ENCODE data around the gene C2orf72. TPM values are rescaled to one million over a fixed set of nuclear protein-coding genes. Genes with fewer than 3 reads are reported as not detected.
"Not testable (repeated sequence)": the region's sequence is repeated elsewhere in the genome, so short reads cannot be mapped to it uniquely, and the experiment has no call there.

C2orf72 gene
- total RNA-seq, 1 donor from 2014 or later, result not detected

GRCh38 chr2:231017231-231017598, 20.1 kb upstream of the C2orf72 start:
- Mint-ChIP-seq H3K4me3 (ENCODE audit: unreplicated experiment) (no peak overlapping the region), H3K4me1 (ENCODE audit: unreplicated experiment) (no peaks in the 10 kb centered on the region), H3K9me3 (ENCODE audit: unreplicated experiment) (no peaks in the 10 kb centered on the region), H3K27me3 (ENCODE audit: unreplicated experiment) (peaks cover 50% of the 10 kb centered on the region), H3K36me3 (ENCODE audit: unreplicated experiment) (no peaks in the 10 kb centered on the region), H3K27ac (ENCODE audit: unreplicated experiment) (no peak overlapping the region)
- DNase-seq (ENCODE audit: extremely low spot score, unreplicated experiment), result no peak
- no peak for TF ChIP-seq CTCF (IDR thresholded peaks at IDR 0.05)

- no peaks in the 10 kb centered on the region for H3K4me1 Mint-ChIP-seq (ENCODE audit: unreplicated experiment)
- H3K27me3 Mint-ChIP-seq (ENCODE audit: unreplicated experiment), result peaks cover 44% of the 10 kb centered on the region
- H3K4me3 Mint-ChIP-seq (ENCODE audit: unreplicated experiment), result no peak overlapping the region
- no peaks in the 10 kb centered on the region for H3K36me3 Mint-ChIP-seq (ENCODE audit: unreplicated experiment)
- TF ChIP-seq CTCF (IDR thresholded peaks at IDR 0.05), result no peak
- DNase-seq (ENCODE audit: extremely low spot score, unreplicated experiment), result no peak
- no peak overlapping the region for H3K27ac Mint-ChIP-seq (ENCODE audit: unreplicated experiment)
- no peaks in the 10 kb centered on the region for H3K9me3 Mint-ChIP-seq (ENCODE audit: unreplicated experiment)
These were observed 19.1 kb upstream of the C2orf72 start for GRCh38 chr2:231018184-231018583.

- not testable (repeated sequence) for H3K36me3 Mint-ChIP-seq (ENCODE audit: unreplicated experiment); DNase-seq (ENCODE audit: extremely low spot score, unreplicated experiment); H3K4me3 Mint-ChIP-seq (ENCODE audit: unreplicated experiment); H3K4me1 Mint-ChIP-seq (ENCODE audit: unreplicated experiment); H3K27ac Mint-ChIP-seq (ENCODE audit: unreplicated experiment); H3K9me3 Mint-ChIP-seq (ENCODE audit: unreplicated experiment)
- peaks cover 38% of the 10 kb centered on the region for H3K27me3 Mint-ChIP-seq (ENCODE audit: unreplicated experiment)
These were observed 12.3 kb upstream of the C2orf72 start for GRCh38 chr2:231025059-231025458.

- Mint-ChIP-seq H3K4me1 (ENCODE audit: unreplicated experiment) (no peaks in the 10 kb centered on the region), H3K4me3 (ENCODE audit: unreplicated experiment) (no peak overlapping the region), H3K27me3 (ENCODE audit: unreplicated experiment) (peaks cover 44% of the 10 kb centered on the region), H3K9me3 (ENCODE audit: unreplicated experiment) (no peaks in the 10 kb centered on the region), H3K36me3 (ENCODE audit: unreplicated experiment) (no peaks in the 10 kb centered on the region), H3K27ac (ENCODE audit: unreplicated experiment) (no peak overlapping the region)
- no peak for TF ChIP-seq CTCF (IDR thresholded peaks at IDR 0.05)
- no peak for DNase-seq (ENCODE audit: extremely low spot score, unreplicated experiment)
These were observed 8.4 kb upstream of the C2orf72 start for GRCh38 chr2:231028889-231029288.

- H3K27me3 Mint-ChIP-seq (ENCODE audit: unreplicated experiment), result peaks cover 45% of the 10 kb centered on the region
- DNase-seq (ENCODE audit: extremely low spot score, unreplicated experiment), result no peak
- H3K27ac Mint-ChIP-seq (ENCODE audit: unreplicated experiment), result no peak overlapping the region
- H3K4me3 Mint-ChIP-seq (ENCODE audit: unreplicated experiment), result no peak overlapping the region
- H3K9me3 Mint-ChIP-seq (ENCODE audit: unreplicated experiment), result no peaks in the 10 kb centered on the region
- H3K4me1 Mint-ChIP-seq (ENCODE audit: unreplicated experiment), result no peaks in the 10 kb centered on the region
- TF ChIP-seq CTCF (IDR thresholded peaks at IDR 0.05), result no peak
- H3K36me3 Mint-ChIP-seq (ENCODE audit: unreplicated experiment), result no peaks in the 10 kb centered on the region
These were observed 7.8 kb upstream of the C2orf72 start for GRCh38 chr2:231029563-231029962.

- DNase-seq (ENCODE audit: extremely low spot score, unreplicated experiment), result no peak
- no peak overlapping the region for H3K27ac Mint-ChIP-seq (ENCODE audit: unreplicated experiment)
- peaks cover 53% of the 10 kb centered on the region for H3K27me3 Mint-ChIP-seq (ENCODE audit: unreplicated experiment)
- H3K4me1 Mint-ChIP-seq (ENCODE audit: unreplicated experiment), result no peaks in the 10 kb centered on the region
- no peak for TF ChIP-seq CTCF (IDR thresholded peaks at IDR 0.05)
- H3K36me3 Mint-ChIP-seq (ENCODE audit: unreplicated experiment), result no peaks in the 10 kb centered on the region
- H3K4me3 Mint-ChIP-seq (ENCODE audit: unreplicated experiment), result no peak overlapping the region
- no peaks in the 10 kb centered on the region for H3K9me3 Mint-ChIP-seq (ENCODE audit: unreplicated experiment)
These were observed 6.6 kb upstream of the C2orf72 start for GRCh38 chr2:231030725-231031124.

Data from osteocyte (in vitro differentiated cells).